CD4-positive, alpha-beta T cell treated with Interleukin-17A for 4 hours (primary cell): ENCODE measurements around the gene TTLL12.
A peak's percentile ranks its signal among the peaks of the same experiment; 100 is the strongest.

Experiments used
- DNase-seq: peaks from one replicate; pipeline ENCODE4 v3.0.0-alpha.2; 2020; ENCODE audit warnings: mixed read lengths

Gene TTLL12

GRCh38 chr22:43186272-43187170 lies at the start of gene TTLL12:
Gene TTLL12 (minus strand): TSS chr22:43187134. CDS start chr22:43187069, 65 bp downstream.
- peak; percentile 73 for DNase-seq

GRCh38 chr22:43235445-43236409 lies 48.8 kb upstream of the TTLL12 start:
- no peak for DNase-seq

DNA sequence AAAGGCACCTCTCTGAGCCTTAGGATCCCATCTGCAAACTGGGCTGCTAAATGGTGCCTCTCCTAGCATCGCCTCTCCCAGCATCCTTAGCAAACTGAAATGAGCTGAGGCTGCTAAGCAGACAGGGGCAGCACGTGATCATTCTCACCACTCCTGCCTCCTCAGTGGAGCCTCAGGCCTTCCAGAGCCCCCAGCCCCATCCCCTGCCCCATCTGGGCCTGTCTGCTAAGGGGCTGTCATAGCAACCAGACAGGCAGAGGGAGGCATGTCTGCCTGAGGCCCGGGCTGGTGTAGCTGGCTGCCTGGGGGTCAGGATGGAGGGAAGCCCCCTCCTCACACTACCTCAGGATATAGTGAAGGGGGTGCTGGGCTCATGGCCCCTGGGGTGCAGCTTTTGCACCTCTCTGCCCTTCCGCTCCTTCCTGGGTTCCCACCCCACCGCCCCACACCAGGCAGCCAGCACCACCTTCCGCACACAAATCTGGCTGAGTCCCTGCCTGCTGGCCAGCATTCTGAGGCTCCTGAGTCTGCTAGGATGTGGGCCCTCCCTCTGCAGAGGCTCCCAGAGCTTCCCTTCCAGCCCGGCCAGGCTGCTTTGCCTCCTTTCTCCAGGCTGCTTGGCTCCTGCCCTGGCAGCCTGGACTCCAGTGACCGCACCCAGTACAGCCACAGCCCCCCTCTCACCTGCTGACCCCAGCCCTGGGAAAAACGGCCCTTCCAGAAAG lies 47.5 kb upstream of the TTLL12 start:
- no peak for DNase-seq

DNA sequence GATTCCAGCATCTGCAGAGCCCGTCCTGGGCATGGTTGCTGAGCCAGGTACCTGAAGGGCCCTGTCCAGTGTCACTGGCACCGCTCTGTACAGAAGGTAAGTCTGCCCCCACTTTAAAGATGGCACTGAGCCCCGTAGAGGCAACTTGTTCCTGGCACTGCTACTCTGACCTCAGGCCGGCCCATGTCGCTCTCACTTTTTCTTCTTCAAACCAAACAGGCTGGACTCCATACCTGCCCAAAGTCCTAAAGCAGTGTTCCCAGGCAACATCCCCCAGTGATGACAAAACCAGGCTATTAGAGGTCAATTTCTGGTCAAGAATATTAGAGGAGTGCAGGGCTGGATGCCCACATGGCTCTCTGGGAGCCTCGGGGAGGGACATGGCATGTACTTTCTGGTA lies 46.6 kb upstream of the TTLL12 start:
- no peak for DNase-seq

GRCh38 chr22:43232445-43232844 lies 45.5 kb upstream of the TTLL12 start:
- DNase-seq = no peak

- DNase-seq = no peak
These were observed 44.7 kb upstream of the TTLL12 start for GRCh38 chr22:43231724-43232034.

DNA sequence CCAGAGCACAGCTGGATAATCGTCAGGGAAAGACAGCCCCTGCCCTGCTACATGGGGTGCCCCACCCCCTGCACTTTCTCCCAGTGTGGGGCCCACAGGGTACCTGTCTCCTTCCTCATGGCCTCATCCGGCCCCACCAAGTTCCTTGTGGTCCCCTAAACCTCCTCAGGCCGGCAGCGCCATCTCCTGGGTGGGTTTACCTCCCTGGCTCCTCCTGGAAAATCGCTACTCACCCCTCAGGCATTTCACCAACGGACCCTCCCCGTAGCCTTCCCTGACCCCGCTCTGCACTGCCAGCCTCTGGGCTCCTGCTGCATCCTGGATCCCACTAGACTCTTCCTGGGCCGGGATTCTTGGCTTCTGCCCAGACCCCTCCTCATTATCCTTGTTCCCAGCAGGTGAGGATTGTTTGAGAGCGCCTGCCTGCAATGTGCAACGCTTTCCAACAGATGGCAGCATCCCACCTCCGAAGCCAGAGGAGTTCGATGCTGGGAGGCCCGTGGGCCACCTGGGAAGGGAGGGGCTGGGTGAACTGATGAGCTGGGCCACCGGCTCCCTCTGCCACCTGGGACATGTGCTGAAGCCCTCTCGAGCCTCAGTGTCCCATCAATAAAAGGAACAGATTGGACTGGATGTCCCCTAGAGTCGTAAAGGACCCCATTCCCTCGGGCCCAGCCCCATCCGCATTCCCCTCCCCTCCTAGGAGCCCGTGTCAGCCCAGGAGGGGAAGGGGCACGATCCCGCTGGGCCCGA lies 44.2 kb upstream of the TTLL12 start:
- peak; percentile 75 for DNase-seq

DNA sequence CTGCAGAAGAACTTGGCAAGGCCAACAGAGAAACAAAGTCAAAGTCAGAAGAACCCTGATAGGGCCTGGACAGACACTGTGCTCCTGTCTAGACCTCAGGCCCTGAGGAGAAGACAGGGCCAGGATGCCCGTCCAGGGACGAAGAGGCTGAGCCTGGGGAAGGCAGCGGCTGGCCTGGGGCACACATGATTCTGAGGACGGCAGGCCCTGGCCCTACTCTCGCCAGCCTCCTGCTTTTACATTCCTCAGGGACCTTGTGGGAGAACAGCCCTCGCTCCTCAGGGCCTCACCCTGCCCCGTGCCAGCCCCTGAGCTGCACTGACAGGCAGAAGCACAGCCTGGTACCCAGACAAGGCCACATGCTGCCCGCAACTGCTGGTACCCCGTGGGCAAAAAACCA lies 43.6 kb upstream of the TTLL12 start:
- no peak for DNase-seq

DNA sequence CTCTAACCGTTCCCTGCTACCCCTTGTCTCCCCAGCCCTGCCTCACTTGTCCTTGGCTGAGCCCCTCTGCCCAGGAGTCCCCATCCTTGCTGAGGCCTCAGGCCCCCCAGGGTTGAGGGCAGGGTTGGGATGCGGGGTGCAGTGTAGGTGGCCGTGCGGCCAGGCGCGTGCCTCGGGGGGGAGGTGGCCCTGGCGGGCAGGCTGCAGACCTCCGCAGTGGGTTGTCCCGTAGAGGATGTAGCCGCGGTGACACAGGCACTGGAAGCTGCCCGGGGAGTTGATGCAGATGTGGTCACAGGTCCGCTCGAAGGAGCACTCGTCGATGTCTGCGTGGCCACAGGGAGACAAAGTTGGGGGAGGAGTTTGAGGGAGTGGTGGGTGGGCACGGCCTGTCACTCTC lies 41.9 kb upstream of the TTLL12 start:
- no peak for DNase-seq

DNA sequence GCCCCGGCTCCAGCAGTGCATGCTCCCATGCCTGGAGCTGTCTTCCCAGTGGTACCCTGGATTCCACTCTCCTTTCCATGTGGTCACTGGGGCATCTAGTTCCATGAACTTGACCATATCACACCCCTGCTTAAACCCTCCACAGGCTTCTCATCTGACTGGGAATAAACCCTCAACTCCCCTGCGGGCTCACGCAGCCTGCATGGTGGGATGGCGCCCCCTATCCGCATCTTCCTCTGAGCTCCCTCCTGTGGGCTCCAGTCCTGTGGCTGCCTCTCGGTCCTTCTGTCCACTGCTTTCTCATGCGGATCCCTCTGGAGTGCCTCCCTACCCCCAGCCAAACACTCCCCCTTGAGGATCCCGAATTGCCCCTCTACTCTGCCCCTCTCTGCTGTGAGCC lies 41.4 kb upstream of the TTLL12 start:
- DNase-seq = peak; percentile 42

DNA sequence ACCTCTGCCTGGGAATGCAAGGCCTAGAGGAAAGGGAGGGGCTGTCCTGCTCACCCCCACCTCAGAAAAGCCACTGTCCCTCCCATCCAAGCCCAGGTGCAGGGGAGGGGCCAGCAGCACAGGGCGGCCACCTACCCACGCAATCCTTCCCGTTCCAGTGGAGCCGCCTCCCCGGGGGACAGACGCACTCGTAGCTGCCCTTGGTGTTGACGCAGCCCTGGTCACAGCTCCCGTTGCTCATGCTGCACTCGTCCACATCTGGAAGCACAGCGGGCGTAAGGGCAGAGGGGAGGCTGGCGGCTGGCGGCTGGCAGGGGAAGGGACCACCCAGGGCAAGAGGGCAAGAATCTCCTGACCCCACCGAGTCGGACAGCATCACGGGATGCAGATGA lies 40.3 kb upstream of the TTLL12 start:
- DNase-seq = no peak

GRCh38 chr22:43226377-43227238 lies 39.7 kb upstream of the TTLL12 start:
- DNase-seq = no peak

- no peak for DNase-seq
These were observed 38.7 kb upstream of the TTLL12 start for GRCh38 chr22:43225609-43226008.

DNA sequence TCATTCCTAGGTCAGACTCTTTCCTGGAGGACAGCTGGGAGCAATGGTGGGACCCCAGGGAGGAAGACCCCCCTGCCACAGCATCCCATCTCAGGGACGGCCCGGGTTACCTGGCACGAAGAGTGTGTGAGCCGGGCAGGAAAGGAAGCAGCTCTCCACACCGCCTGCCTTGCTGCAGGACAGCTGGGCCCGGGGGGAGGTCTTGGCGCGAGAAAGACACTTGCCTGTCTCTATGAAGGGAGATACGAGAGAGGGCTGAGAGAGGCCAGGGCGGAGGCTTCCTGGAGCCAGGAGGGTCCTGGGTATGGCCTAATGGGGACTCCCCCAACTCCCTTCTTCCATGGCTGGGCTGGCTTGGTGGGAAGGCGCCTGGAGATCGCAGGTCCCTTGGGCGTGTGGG lies 36.1 kb upstream of the TTLL12 start:
- DNase-seq = no peak

- DNase-seq = no peak
These were observed 35.3 kb upstream of the TTLL12 start for GRCh38 chr22:43222262-43222661.

DNA sequence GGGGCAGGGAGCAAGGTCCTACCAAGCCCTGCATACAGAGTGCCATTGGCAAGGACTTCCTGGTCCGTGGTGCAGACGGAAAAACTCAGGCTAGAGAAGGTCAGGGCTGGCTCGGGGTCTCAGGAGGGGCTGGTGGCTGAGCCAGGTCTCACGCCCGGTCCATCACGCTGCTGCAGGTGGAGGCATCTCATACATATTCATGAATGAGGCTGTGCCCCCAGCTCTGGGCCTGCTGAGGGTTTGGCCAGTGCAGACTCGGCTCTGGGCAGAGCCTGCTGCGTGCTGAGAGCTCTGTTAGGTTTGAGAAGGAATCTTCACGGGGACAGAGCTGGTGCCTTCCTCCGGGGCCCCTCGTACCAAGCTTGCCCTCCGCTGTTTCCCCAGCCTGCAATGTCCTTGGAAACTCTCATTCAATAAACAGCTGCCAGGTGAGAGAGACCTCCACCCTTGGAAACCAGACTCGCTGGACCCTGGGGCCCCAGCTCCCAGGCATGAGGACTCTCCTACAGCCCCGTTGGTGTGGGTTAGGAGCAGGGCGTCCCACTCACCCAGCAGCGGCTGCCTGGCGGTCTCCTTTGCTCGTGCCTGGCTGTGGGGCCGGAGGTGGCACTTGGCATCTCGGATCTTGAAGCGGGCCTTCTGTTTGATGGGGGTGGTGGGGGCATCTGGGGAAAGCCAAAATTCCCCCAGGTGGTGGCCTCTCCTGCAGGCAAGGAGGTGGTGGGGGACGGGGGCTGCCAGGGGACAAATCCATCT lies 33.9 kb upstream of the TTLL12 start:
- no peak for DNase-seq

DNA sequence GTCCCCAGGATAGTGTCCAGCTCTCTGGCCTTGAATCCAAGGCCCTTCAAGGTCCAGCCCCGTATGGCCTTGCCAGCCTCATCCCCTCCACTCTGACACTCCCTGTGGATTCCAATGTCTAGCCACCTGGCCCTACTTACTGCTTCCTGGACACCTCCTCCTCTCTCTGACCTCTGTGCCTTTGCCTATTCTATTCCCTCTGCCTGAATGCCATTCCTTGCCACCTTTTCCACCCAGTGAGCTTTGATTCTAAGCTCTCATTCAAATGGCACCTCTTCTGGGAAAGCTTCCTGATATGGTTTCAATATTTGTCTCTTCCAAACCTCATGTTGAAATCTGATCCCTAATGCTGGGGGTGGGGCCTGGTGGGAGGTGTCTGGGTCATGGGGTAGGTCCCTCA lies 31.9 kb upstream of the TTLL12 start:
- no peak for DNase-seq

- DNase-seq = no peak
These were observed 30.5 kb upstream of the TTLL12 start for GRCh38 chr22:43217285-43218030.

DNA sequence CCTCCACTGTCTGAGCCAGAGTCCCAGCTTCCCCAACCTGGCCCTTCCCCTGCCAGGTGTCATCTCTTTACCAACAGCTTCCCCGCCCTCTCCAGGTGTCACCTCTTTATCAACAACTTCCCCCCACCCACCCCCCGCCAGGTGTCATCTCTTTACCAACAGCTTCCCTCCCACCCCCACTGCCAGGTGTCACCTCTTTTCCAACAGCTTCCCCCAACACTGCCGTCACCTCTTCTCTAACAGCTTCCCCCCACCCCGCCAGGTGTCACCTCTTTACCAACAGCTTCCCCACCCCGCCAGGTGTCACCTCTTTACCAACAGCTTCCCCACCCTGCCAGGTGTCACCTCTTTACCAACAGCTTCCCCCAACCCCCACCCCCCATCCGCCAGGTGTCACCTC lies 29.8 kb upstream of the TTLL12 start:
- no peak for DNase-seq

DNA sequence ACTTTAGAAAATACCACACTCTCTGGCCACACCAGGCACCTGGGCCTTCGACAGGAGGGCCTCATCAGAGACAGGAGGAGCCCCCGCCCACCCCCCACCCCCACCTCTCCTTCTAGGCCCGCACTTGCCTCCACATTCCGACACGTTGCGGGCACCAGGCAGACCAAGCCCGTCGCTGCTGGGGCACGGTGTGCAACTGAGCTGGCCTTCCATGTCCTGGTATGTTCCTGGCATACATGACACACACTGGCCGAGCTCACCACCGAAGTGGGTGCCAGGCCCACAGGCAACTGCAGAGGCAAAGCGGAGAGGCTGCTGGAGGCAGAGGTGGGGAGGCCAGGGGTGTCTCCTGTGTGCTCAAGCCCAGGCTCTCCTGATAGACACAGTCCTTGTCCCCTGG lies 27.0 kb upstream of the TTLL12 start:
- DNase-seq = no peak
